ENCODE data around the gene FAM9C. TPM values are rescaled to one million over a fixed set of nuclear protein-coding genes. Genes with fewer than 3 reads are reported as not detected.
"Not testable (repeated sequence)": the region's sequence is repeated elsewhere in the genome, so short reads cannot be mapped to it uniquely, and the experiment has no call there.

The FAM9C gene
- total RNA-seq, result not detected in 2 replicates

DNA sequence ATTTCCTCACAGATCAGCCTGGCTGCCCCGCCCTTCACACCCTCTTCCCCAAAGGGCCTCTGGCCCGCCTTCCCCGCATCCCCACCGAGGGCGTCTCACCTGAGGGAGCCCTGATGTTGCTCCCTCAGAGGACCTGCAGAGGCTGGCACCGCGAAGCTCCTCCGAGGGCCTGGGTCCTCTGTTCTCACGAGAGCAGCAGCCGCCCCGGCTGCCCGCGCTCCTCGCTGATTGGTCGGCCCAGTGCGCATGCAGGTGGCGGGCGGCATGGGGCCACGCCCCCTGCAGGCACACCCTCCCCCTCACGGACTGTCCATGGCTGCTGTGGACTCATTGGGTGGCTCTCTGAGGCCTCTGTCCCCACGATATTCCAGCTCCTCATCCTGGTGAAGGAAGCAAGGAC, at the start of gene FAM9C:
FAM9C (minus strand) TSS at position 180 of the 400 bp plus-strand sequence. CDS start 831 bp downstream, outside the sequence.
- no peak for DNase-seq (ENCODE audit: low read depth, low spot score)

DNA sequence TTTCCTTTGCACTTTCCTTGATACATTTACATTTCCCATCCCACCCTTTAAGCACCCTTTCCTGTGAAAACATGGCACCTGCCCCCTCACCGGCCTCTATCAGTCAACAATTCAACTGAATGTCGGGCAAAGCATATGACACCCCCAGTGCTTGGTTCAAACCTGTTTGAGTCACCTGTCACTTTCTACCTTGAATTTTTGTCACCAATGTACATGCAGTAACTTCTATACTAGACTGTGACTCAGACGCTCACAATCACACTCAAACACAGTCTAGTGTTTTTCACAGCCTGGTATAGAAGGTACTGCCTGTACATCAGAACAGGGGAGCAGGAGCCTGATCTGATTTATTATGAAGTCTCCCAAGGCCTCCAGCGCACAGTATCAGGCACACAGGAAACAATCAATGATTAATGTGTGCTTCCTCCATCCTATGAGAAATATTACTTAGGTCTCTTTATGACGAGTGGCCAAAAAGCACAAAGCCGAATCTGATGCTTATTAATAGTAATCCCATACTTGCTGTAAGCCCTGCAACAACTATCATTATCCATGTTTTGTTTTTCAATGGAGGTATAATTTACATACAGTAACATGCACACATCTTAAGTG, 49.2 kb upstream of the FAM9C start:
- no peak for DNase-seq (ENCODE audit: low read depth, low spot score)

DNA sequence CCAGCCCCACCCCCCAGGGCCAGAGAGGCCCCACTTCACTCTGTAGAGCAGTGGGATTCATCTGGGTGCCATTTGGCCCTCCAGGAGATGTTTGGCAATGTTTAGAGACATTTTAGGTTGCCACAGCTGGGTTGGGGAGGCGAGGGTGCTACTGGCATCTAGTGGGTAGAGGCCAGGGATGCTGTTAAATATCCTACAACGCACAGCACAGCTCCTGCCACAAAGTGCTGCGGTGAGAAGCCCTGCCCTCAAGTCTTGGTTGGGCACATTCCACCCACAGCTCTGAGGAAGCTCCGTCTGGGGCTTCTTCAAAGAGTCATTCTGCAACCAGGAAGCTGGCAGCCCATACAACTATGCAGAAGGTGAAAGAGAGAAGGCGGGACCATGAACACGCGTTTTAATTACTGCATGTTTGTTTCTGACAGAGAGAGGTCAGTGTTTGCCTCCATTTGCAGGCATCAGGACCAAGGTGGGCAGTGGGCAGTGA, 48.1 kb upstream of the FAM9C start:
- DNase-seq (ENCODE audit: low read depth, low spot score), result no peak

DNA sequence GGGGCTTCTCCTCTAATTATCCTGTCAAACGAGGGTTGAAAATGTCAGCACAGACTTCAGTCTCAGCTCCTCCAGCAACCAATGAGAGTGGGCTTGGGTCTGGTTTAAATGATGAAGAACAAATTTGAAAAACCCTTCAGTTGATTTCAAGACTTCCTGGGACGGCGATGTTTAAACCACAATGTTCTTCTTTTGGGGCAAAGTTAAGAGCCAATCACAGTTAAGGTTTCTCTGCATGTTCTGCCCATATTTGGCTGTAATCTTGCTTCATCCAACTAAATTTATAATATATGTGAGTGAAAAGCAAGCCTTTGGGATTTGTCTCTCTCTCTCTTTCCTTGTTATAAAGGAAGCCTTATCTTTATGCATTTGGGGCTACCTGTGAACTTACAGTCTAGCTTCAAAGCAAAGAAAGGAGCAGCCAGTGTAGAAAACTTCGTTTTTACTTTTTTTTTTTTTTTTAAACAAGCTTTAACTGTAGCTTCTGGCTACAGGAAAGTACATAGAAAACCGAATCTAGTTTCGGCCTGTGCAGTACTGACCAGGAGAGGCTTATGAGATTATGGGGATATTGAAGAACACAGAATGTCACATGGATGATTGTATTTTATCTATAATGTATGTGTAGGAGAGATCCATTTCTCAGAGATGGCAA, 46.8 kb upstream of the FAM9C start:
- no peak for DNase-seq (ENCODE audit: low read depth, low spot score)

DNA sequence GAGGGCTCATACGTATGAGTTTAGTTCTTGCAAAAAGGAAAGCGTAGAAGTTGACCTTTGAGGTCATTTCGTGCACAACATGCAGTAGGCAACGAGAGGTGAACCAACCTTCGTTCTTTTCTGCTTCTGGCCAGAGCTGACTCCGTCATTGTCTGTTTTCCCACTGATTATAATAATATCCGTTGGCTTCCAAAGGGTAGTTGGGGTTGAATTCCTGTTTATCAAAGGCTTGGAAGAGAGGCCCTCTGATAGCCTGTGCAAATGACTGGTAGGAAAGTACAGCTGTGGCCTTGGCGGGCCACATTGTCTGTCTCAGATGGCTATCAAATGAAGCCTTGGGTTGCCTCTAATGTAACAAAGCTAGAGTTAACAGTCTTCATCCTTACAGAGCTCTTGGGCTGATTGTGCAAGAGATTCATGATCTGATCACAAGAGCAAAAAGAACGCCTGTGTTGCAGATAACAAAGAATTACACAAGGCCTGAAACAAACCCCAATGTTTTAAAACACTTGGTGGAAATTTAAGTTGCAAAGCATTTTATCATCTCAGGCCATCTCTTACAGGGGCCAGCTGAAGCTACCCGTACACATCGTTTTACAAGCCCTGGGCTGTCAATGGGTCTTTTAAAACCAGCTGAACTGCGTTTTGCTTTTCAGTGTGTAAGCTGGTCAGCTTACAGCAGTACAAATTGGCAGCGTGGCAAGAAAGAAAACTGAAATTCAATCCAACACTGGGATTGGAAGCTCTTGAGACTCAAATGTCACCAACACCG, 46.1 kb upstream of the FAM9C start:
- DNase-seq (ENCODE audit: low read depth, low spot score), result no peak

DNA sequence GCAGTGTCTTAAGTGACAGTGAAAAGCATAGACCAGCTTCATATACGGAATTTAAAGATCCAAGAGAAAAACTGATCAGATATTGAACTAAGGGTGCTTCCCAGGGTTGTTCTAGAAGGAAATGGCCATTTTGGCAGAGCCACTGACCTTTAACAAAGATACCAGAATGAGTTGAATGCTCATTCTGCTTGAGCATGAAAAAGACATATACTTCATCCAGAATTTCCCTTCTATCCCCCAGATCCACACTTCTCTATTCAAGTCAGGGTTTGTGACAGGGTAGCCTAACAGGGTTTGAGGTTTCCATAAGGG, 45.6 kb upstream of the FAM9C start:
- DNase-seq (ENCODE audit: low read depth, low spot score), result no peak

DNA sequence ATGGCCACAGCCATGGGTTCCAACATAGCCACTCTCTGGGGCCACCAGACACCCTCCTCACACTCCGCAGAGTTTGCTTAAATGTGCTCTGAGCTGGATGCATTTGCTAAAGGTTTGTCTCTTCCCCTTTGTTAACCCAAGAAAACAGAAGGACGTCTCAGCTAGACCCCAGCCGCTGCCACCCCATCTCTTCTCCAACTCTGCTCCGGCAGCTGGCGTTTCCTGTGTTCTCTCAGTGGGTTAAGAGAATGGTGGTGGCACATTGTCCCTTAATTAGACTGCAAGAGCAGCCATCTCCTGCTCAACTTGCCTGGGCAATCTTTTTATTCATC, 43.7 kb upstream of the FAM9C start:
- DNase-seq (ENCODE audit: low read depth, low spot score), result no peak

DNA sequence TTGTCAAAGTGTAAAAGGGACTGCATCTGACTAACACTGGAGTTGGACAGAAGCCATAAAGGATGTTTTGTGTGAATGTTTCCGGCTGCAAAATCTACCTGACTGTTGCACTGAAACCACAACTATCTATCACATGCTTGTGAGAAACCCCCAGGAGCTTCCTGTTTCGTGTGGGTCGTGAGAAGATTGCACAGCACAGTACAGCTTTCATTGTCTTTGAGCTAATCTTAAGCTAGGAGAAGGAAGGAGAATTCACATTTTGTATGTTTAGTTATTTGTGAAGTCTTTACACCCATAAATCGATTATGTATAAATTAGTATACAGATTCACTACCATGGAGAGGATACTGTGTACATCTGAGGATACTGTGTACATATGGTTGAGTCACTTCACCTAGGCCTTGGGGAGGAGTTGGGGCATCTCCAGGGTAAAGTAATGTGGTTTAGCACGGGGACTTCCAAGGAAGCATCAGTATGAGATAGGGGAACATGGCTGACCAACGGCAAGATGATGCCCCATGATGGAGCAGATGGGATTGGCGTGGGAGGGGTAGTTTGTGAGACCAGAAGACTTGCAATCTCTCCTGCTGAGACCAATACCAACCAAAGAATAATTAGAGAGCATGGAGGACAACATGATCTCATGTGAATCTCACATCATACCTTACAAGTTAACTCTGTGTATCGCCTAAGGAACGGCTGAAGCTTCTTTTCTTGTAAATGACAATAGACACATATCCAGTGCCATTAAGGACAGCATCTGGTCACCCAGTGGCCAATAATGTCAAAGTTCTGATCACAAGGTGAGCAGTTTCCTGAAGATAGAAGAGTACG, 43.1 kb upstream of the FAM9C start:
- peak; percentile 32 for DNase-seq (ENCODE audit: low read depth, low spot score)

DNA sequence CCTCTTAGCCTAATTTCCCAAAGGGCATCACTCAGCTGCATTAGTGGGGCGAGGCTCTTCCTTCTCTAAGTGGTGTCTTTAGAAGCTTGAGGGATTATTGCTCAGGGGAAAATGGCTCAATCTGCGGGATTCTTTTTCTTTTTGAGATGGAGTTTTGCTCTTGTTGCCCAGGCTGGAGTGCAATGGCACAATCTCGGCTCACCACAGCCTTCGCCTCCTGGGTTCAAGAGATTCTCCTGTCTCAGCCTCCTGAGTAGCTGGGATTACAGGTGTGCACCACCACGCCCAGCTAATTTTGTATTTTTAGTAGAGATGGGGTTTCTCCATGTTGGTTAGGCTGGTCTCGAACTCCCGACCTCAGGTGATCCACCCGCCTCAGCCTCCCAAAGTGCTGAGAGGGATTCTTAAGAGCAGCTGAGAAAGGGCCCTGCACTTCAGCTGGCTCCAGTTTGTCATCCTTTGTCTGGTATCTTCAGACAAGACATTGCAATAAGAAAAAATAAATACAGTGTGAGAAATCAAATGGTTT, 42.4 kb upstream of the FAM9C start:
- DNase-seq (ENCODE audit: low read depth, low spot score), result not testable (repeated sequence)

DNA sequence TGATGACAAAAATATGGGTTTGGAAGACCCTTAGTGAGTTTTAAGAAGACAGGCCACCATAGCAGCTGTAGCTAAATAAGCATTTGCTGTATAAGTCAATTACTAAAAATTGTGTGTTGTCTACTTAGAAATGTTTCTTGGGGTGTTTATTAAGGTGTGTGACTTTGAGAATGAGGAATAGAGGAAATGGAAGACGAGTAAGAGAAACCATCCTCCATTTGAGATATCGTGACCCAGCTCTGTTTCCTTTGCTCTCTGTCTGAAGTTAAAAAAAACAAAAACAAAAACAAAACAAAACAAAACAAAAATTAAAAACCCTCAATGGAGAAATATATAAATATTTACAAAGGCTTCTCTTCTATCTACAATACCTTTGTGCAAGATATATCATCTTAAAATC, 41.7 kb upstream of the FAM9C start:
- no peak for DNase-seq (ENCODE audit: low read depth, low spot score)

DNA sequence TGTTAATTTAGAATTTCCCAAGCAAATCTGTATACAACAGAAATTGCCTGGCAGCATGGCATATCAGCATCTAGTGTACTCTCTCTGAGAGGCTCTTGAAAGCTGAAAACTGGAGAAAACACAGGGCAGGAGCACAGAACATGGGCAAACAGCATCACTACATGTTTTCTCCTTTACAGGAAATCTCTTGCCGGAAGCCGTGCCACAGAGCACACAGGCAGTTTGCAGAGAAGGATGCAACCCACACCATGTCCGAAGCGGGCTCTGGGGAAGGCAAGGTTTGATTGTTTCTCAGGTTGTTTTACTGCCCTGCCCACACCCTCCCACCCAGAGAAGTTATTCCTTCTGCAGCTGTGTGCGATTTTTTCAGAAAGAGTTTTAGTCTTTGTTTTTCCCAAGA, 41.1 kb upstream of the FAM9C start:
- DNase-seq (ENCODE audit: low read depth, low spot score), result no peak

DNA sequence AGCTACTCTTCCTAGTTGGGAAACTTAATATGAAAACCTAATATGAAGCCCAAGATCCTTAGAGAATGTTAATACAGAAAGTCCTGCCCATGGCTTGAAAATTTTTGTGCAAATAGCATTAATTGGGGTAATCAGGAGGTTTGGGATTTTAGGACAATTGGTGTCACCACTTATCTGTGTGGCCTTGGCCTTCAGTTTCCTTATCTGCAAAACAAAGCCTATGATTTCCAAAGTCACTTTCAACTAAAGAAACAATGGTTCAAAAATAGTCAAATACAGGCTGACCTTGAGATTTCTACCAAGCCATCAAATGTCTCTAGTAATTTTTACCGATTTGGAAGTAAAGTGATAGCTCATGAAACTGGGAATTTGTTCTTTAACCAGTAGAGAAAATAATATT, 40.2 kb upstream of the FAM9C start:
- no peak for DNase-seq (ENCODE audit: low read depth, low spot score)

DNA sequence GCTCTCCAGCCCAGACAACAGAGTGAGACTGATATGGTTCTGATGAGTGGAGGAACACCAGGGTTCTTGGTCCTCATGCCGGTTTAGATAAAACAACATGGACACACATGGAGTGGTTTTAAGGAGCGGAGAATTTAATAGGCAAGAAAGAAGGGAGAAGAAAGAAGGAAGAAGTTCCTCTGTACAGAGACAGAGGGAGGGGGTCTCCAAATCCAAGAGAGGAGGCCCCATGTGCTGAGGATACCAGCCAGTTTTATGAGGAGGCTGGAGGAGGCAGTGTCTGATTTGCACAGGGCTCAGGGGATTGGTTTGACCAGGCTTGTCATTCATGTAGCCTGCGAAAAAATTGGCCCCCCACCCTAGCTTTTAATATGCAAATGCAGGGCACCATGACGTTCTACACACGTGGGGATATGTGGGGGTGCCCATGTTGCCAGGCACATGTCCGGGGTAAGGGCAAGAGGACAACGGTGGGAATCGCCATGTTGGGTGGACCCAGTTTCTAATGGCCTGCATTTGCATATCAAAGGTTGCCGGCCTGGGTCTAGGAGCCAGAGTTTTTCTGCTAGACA, 39.4 kb upstream of the FAM9C start:
- DNase-seq (ENCODE audit: low read depth, low spot score), result not testable (repeated sequence)

DNA sequence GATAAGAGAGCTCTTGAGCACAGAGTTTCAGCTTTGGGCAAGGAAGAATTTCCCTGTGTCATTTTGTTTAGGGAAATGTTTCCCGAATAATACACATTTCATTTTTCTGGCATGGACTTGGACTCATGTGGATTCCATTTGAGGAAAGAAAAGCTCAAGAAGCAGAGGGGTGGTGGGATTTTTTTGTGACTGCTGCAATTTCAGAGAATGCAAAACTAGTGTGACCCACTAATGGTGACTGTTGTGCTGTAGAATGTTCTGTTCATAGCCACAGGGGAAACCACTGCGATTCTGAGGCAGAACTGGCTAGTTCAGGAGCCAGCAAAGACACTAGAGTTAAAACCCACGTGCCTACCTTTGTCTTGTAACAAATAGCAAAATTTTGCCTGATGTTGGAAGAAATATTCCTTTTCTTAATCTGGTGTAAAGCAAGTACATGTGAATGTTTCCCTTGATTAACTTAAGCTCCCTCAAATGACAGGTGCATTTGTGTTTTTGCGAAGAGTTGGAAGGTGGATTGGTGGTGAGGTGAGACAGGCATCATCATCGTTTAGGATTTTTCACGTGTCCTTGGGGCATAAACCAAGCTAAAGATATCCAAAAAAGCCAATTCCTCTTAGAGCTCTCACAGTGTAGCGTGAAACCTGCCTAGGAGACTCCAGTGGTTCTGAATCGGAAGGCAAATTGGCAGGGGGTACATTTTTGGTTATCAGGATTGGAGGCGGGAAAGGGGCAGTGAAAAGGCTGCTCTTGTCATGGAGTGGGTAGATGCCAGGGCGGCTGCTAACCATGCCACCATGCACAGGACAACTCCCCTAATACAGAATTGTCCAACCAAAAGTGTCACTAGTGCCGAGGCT, 38.0 kb upstream of the FAM9C start:
- no peak for DNase-seq (ENCODE audit: low read depth, low spot score)

DNA sequence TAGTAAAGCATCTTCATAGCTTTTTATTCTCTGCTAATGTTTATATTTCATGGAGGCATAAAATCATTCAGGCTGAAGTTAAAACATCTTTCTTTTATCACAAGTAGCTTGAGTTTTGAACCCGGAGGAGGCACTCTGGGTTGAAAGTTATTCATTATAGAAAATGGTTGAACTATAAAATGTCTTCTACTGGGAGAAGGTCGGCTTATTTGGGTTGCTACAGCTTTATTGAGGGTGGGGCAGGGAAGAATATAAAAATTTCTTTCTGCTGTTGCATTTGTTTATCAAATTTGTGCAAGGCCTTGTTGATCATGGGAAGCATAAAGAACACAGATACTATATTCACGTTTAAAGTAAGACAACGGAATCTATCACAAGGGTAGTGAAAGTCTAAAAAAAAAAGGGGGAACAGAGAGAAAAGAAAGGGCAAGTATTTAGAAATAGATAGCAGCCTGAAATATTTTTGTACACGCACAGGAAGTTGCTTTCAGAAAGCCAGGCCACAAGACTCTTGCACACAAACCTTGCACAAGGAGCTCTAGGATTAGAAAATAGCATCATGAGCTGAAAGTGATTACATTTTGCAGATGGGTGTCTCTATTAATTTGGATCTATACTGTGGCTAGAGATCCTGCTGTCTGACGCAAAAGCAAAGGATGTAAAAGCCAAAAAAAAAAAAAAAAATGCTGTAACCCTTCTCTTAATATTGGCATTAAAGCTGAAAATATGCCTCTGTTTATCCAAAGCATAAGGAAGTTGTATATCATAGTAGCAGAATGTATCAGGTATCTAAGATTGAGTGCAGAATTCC, 37.2 kb upstream of the FAM9C start:
- no peak for DNase-seq (ENCODE audit: low read depth, low spot score)

DNA sequence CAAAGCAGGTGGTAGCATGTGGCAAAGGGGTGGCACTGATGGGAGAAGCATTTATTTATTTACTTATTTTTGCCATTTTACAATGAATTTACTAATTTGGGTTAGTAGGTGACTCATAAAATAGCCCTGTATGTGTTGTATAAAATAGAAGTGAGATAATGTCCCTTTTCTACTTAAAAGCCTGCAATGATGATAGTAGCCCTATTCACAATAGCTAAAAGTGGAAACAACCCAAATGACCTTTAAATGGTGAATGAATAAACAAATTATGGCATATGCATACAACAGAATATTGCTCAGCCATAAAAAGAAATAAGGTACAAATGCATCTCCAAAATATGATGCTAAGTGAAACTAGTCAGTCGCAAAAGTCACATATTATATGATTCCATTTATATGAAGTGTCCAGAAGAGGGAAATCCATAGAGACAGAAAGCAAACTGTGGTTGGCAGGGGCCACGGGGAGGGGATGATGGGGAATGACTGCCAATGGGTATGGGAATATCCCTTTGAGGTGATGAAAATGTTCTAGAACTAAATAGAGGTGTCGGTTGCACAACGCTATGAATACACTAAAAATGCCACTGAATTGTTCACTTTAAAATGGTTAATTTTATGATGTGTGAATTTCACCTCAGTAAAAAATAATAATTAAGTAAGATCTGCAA, 35.8 kb upstream of the FAM9C start:
- DNase-seq (ENCODE audit: low read depth, low spot score), result no peak

DNA sequence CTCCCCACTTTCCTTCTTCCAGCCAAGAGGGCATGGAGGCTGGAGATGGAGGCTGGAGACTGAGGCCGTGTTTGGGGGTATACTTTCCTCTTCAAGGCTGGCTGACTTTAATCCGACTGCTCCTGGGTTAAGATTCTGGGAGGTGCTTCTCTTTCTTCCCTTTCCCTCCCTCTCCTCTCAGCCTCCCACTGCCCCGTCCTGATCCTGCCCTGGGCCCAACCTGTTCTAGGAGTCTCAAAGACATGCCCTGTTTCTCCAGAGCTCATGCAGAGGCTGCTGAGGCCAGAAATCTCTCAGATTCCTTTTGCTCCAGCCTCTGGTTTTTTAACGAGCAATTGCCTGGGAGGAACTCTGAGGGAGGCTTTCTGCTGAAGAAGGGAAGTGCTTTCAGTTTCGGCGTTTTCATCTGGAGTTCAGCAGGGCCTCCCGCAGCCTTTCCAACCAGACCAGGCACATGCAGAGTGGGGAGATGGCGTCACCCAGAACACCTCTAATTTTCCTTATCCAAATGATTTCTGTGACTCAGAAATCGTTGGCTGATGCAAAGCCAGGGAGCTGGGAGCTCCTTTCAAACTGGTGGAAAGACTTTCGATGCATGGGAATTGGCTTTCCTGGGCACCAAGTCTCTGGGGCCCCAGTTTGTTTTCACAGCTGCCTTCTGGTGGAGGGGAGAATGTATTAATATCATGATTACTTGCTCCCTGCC, 34.5 kb upstream of the FAM9C start:
- DNase-seq (ENCODE audit: low read depth, low spot score), result no peak

DNA sequence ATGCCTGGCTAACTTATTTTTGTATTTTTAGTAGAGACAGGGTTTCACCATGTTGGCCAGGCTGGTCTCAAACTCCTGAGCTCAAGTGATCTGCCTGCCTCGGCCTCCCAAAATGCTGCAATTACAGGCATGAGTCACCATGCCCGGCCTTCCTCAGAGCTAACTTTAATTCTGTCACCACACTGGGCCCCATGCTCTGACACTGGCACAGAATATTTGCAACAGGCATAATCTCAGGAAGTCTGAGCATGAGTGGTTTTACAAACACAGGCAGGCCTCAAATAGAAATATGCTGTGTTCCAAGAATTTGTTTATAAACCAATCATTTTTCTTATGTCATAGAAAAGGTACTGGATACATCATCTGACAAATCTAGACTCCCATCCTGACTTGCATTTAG, 32.7 kb upstream of the FAM9C start:
- no peak for DNase-seq (ENCODE audit: low read depth, low spot score)
